ENCODE results near the gene CLCNKB. TPM values are rescaled to one million over a fixed set of nuclear protein-coding genes. Genes with fewer than 3 reads are reported as not detected.
"Not testable (repeated sequence)": the region's sequence is repeated elsewhere in the genome, so short reads cannot be mapped to it uniquely, and the experiment has no call there.

CLCNKB gene
- total RNA-seq, 1 donor from 2014 or later, result 0.57 TPM

- TF ChIP-seq CTCF (IDR thresholded peaks at IDR 0.05), result no peak
- Mint-ChIP-seq H3K27ac (ENCODE audit: unreplicated experiment) (no peak overlapping the region), H3K36me3 (ENCODE audit: low read depth) (no peaks in the 10 kb centered on the region), H3K4me3 (ENCODE audit: unreplicated experiment) (no peak overlapping the region), H3K27me3 (ENCODE audit: low read depth) (peaks cover 10% of the 10 kb centered on the region), H3K9me3 (ENCODE audit: low read depth) (no peaks in the 10 kb centered on the region), H3K4me1 (ENCODE audit: low read depth) (no peaks in the 10 kb centered on the region)
- no peak for DNase-seq (ENCODE audit: low spot score)
Observed at GRCh38 chr1:16041200-16041599, 2.4 kb upstream of the CLCNKB start.

GRCh38 chr1:16042096-16042495 is 1.5 kb upstream of the CLCNKB start:
- no peak for DNase-seq (ENCODE audit: low spot score)
- Mint-ChIP-seq H3K27me3 (ENCODE audit: low read depth) (peaks cover 10% of the 10 kb centered on the region), H3K36me3 (ENCODE audit: low read depth) (no peaks in the 10 kb centered on the region), H3K27ac (ENCODE audit: unreplicated experiment) (no peak overlapping the region), H3K9me3 (ENCODE audit: low read depth) (no peaks in the 10 kb centered on the region), H3K4me3 (ENCODE audit: unreplicated experiment) (no peak overlapping the region), H3K4me1 (ENCODE audit: low read depth) (no peaks in the 10 kb centered on the region)
- no peak for TF ChIP-seq CTCF (IDR thresholded peaks at IDR 0.05)

- not testable (repeated sequence) for H3K4me3 Mint-ChIP-seq (ENCODE audit: unreplicated experiment); H3K27ac Mint-ChIP-seq (ENCODE audit: unreplicated experiment); H3K4me1 Mint-ChIP-seq (ENCODE audit: low read depth); DNase-seq (ENCODE audit: low spot score); H3K9me3 Mint-ChIP-seq (ENCODE audit: low read depth); H3K36me3 Mint-ChIP-seq (ENCODE audit: low read depth); H3K27me3 Mint-ChIP-seq (ENCODE audit: low read depth)
Observed at GRCh38 chr1:16042654-16043053, 928 bp upstream of the CLCNKB start.

- Mint-ChIP-seq H3K27ac (ENCODE audit: unreplicated experiment) (no peak overlapping the region), H3K27me3 (ENCODE audit: low read depth) (peaks cover 7% of the 10 kb centered on the region), H3K4me3 (ENCODE audit: unreplicated experiment) (no peak overlapping the region), H3K4me1 (ENCODE audit: low read depth) (no peaks in the 10 kb centered on the region), H3K9me3 (ENCODE audit: low read depth) (no peaks in the 10 kb centered on the region), H3K36me3 (ENCODE audit: low read depth) (no peaks in the 10 kb centered on the region)
- DNase-seq (ENCODE audit: low spot score), result no peak
- TF ChIP-seq CTCF (IDR thresholded peaks at IDR 0.05), result no peak
Observed at GRCh38 chr1:16043950-16044349, 368 bp downstream of the CLCNKB start.

GRCh38 chr1:16046842-16047241 is 3.3 kb downstream of the CLCNKB start:
- no peak for DNase-seq (ENCODE audit: low spot score)
- Mint-ChIP-seq H3K27ac (ENCODE audit: unreplicated experiment) (no peak overlapping the region), H3K4me3 (ENCODE audit: unreplicated experiment) (no peak overlapping the region), H3K36me3 (ENCODE audit: low read depth) (no peaks in the 10 kb centered on the region), H3K4me1 (ENCODE audit: low read depth) (no peaks in the 10 kb centered on the region), H3K27me3 (ENCODE audit: low read depth) (peaks cover 4% of the 10 kb centered on the region), H3K9me3 (ENCODE audit: low read depth) (no peaks in the 10 kb centered on the region)
- TF ChIP-seq CTCF (IDR thresholded peaks at IDR 0.05), result no peak

GRCh38 chr1:16047791-16048475 is 4.4 kb downstream of the CLCNKB start:
- peaks cover 4% of the 10 kb centered on the region for H3K27me3 Mint-ChIP-seq (ENCODE audit: low read depth)
- TF ChIP-seq CTCF (IDR thresholded peaks at IDR 0.05), result no peak
- H3K4me3 Mint-ChIP-seq (ENCODE audit: unreplicated experiment), result no peak overlapping the region
- H3K36me3 Mint-ChIP-seq (ENCODE audit: low read depth), result no peaks in the 10 kb centered on the region
- no peaks in the 10 kb centered on the region for H3K9me3 Mint-ChIP-seq (ENCODE audit: low read depth)
- no peak for DNase-seq (ENCODE audit: low spot score)
- no peaks in the 10 kb centered on the region for H3K4me1 Mint-ChIP-seq (ENCODE audit: low read depth)
- H3K27ac Mint-ChIP-seq (ENCODE audit: unreplicated experiment), result no peak overlapping the region

Measured in chondrocyte (in vitro differentiated cells).